ENCODE results near the gene WWOX. TPM values are rescaled to one million over a fixed set of nuclear protein-coding genes. Genes with fewer than 3 reads are reported as not detected.

The WWOX gene
- total and polyA plus RNA-seq, 2 donors, result 15.4 to 23.9 TPM

DNA sequence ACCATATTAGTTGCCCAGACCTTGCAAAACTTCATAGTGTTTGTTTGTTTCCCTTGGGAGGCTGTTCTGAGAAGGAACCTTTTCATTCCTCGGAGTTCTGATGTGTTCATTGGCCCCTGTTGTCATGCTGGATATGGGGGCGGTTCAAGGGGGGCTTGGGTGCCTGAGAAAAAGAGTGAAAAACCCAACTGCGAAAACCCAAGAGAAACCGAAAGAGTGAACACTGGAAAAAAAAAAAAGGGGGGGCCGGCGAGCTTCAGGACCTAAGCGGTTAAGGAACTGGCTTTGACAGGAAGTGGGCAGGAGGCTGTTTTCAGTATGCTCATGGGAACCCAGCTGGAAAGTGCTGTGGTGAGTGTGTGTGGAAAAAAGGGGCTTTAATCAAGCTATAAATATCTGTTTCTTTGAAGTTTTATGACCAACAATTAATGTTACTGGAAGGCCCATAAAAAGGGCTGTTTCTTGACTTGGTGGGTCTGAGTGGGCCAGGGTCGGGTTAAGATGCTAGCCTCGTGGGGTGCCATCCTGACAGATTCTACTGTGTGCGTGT, 990.4 kb downstream of the WWOX start:
- DNase-seq (ENCODE audit: low read depth in 6 of 9, low spot score in 9 of 9), result peak in 6 of 9 donors; percentile 57 to 89 (median 72)
- Histone ChIP-seq H3K27ac (ENCODE audit: low read depth in 1 of 2, low read length in 1 of 2) (peak overlapping the region; percentile 18 to 77), H3K36me3 (ENCODE audit: control insufficient read depth in 2 of 2, insufficient read depth in 2 of 2, low read length in 1 of 2) (no peaks in the 10 kb centered on the region)

DNA sequence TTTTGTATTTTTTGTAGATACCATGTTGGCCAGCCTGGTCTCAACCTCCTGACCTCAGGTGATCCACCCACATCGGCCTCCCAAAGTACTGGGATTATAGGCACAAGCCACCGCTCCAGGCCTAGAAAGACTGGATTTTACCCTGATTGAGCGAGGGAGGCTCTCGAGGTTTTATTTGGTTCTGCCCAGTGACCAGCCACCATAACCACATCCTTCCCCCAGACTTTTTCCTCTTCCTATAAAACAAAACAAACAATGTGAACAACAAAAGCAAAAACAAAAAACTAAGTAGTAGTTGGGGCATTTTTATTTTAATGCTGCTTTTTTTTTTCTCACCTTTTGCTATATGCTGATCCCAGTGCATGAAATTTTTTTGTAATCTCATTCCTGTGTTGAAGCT, 991.5 kb downstream of the WWOX start:
- Histone ChIP-seq H3K9me3 (ENCODE audit: control insufficient read depth in 2 of 2, insufficient read depth in 1 of 2, low read length in 1 of 2) (no peaks in the 10 kb centered on the region), H3K36me3 (ENCODE audit: control insufficient read depth in 2 of 2, insufficient read depth in 2 of 2, low read length in 1 of 2) (no peaks in the 10 kb centered on the region), H3K27me3 (ENCODE audit: control insufficient read depth in 2 of 2, insufficient read depth in 1 of 2, low read length in 1 of 2) (no peaks in the 10 kb centered on the region), H3K27ac (ENCODE audit: low read depth in 1 of 2, low read length in 1 of 2) (peak overlapping the region in 1 of 2 donors; percentile 9), H3K4me3 (ENCODE audit: low read length in 2 of 2) (no peak overlapping the region), H3K4me1 (ENCODE audit: control insufficient read depth in 2 of 2, insufficient read depth in 2 of 2, low read length in 2 of 2) (peaks cover 49 to 76% of the 10 kb centered on the region in 2 donors)
- no peak for DNase-seq (ENCODE audit: low read depth in 6 of 9, low spot score in 9 of 9)
- 71% methylated on average over 4 of the region's 4 CpGs for WGBS

More for the DNA sequence above, 990.4 kb downstream of the WWOX start:
- H3K4me1 ChIP-seq (ENCODE audit: control insufficient read depth in 2 of 2, insufficient read depth in 2 of 2, low read length in 2 of 2), result peaks cover 49 to 76% of the 10 kb centered on the region in 2 donors
- H3K4me3 ChIP-seq (ENCODE audit: low read length in 2 of 2), result peak overlapping the region; percentile 12 to 27
- no peaks in the 10 kb centered on the region for H3K27me3 ChIP-seq (ENCODE audit: control insufficient read depth in 2 of 2, insufficient read depth in 1 of 2, low read length in 1 of 2)
- 6% methylated on average over 10 of the region's 10 CpGs for WGBS
- H3K9me3 ChIP-seq (ENCODE audit: control insufficient read depth in 2 of 2, insufficient read depth in 1 of 2, low read length in 1 of 2), result no peaks in the 10 kb centered on the region

DNA sequence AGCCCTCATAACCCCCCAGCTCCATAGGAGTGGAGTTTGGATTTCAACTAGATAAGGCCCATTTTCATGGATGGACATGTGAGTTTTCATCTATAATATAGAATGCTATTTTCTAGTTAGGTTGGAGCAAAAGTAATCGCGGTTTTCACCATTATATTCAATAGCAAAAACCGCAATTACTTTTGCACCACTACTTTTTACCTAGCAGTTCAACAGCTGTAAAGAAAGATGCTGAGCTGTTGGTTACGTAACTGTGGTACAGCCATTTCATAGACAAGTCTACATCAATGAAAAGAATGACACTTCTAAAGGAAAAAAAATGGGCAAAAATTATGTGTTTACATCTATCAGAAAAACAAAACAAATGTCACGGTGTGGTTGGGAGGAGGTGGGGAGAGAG, 993.4 kb downstream of the WWOX start:
- peak overlapping the region in 1 of 2 donors; percentile 53 for H3K27ac ChIP-seq (ENCODE audit: low read depth in 1 of 2, low read length in 1 of 2)
- no peaks in the 10 kb centered on the region for H3K9me3 ChIP-seq (ENCODE audit: control insufficient read depth in 2 of 2, insufficient read depth in 1 of 2, low read length in 1 of 2)
- 83% methylated on average over 5 of the region's 5 CpGs for WGBS
- H3K4me3 ChIP-seq (ENCODE audit: low read length in 2 of 2), result no peak overlapping the region
- H3K4me1 ChIP-seq (ENCODE audit: control insufficient read depth in 2 of 2, insufficient read depth in 2 of 2, low read length in 2 of 2), result peaks cover 40 to 81% of the 10 kb centered on the region in 2 donors
- no peaks in the 10 kb centered on the region for H3K27me3 ChIP-seq (ENCODE audit: control insufficient read depth in 2 of 2, insufficient read depth in 1 of 2, low read length in 1 of 2)
- DNase-seq (ENCODE audit: low read depth in 6 of 9, low spot score in 9 of 9), result peak in 1 of 9 donors; percentile 29
- no peaks in the 10 kb centered on the region for H3K36me3 ChIP-seq (ENCODE audit: control insufficient read depth in 2 of 2, insufficient read depth in 2 of 2, low read length in 1 of 2)

DNA sequence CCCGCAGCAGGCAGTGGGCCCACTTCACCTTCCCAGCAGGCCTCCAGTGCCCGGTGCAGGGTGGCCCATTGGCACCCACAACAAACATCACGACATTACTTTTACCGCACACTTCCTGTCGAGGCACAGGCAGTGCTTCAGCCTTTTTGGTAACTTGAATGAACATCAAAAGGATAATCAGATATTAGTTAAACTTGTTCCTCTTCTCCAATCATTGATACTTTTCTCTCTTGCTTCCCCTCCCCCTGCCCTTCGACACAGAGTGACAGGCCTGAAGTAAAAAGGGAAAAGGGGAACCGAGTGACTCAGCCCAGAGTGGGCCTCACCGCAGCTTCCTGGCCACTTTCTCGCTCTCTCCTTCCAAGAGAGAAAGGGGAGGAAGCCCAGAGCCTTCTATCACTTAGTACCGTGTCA, 994.1 kb downstream of the WWOX start:
- no peaks in the 10 kb centered on the region for H3K9me3 ChIP-seq (ENCODE audit: control insufficient read depth in 2 of 2, insufficient read depth in 1 of 2, low read length in 1 of 2)
- peak overlapping the region; percentile 31 to 53 for H3K27ac ChIP-seq (ENCODE audit: low read depth in 1 of 2, low read length in 1 of 2)
- DNase-seq (ENCODE audit: low read depth in 6 of 9, low spot score in 9 of 9), result peak in 1 of 9 donors; percentile 57
- WGBS, result 8% methylated on average over 10 of the region's 10 CpGs
- no peaks in the 10 kb centered on the region for H3K36me3 ChIP-seq (ENCODE audit: control insufficient read depth in 2 of 2, insufficient read depth in 2 of 2, low read length in 1 of 2)
- no peak overlapping the region for H3K4me3 ChIP-seq (ENCODE audit: low read length in 2 of 2)
- peaks cover 38 to 73% of the 10 kb centered on the region in 2 donors for H3K4me1 ChIP-seq (ENCODE audit: control insufficient read depth in 2 of 2, insufficient read depth in 2 of 2, low read length in 2 of 2)
- no peaks in the 10 kb centered on the region for H3K27me3 ChIP-seq (ENCODE audit: control insufficient read depth in 2 of 2, insufficient read depth in 1 of 2, low read length in 1 of 2)

DNA sequence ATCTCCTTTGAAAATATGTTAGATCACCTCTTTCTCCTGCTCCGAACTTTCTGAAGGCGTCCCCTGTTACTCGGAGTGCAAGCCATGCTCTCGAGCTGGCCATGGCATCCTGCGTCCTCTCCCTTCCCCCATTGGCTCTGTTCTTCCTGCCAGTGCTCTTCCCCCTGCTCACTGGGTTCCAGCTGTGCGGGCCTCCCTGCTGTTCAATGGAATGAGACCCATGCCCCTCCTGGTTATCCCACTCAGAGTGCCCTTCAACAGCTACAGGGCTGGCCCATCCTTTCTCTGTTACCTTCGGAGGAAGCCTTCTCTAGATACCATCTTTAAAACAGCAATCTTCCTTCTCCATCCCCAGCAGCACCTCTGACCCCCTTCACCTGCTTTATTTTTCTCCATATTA, 996.8 kb downstream of the WWOX start:
- DNase-seq (ENCODE audit: low read depth in 6 of 9, low spot score in 9 of 9), result no peak
- H3K36me3 ChIP-seq (ENCODE audit: control insufficient read depth in 2 of 2, insufficient read depth in 2 of 2, low read length in 1 of 2), result no peaks in the 10 kb centered on the region
- H3K9me3 ChIP-seq (ENCODE audit: control insufficient read depth in 2 of 2, insufficient read depth in 1 of 2, low read length in 1 of 2), result no peaks in the 10 kb centered on the region
- no peaks in the 10 kb centered on the region for H3K27me3 ChIP-seq (ENCODE audit: control insufficient read depth in 2 of 2, insufficient read depth in 1 of 2, low read length in 1 of 2)
- H3K27ac ChIP-seq (ENCODE audit: low read depth in 1 of 2, low read length in 1 of 2), result no peak overlapping the region
- no peak overlapping the region for H3K4me3 ChIP-seq (ENCODE audit: low read length in 2 of 2)
- peaks cover 20 to 52% of the 10 kb centered on the region in 2 donors for H3K4me1 ChIP-seq (ENCODE audit: control insufficient read depth in 2 of 2, insufficient read depth in 2 of 2, low read length in 2 of 2)
- 97% methylated on average over 7 of the region's 7 CpGs for WGBS

DNA sequence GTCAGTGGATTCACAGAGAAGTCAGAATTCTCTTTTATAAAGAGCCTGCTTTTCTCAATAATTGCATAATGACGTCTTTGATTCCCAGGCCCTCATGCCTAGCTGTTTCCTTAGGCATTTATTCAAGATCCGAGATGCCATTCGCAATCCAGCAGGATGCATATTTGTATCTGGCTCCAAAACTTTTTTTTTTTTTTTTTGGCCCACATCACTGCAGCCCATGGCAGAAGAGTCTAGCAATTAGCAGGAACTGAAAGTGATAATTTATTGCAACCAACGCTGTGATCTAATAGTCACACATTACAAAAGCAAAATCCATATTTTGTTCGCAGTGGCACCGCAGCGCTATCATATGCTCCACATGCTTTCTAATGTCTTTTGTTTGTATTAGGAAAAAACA, 997.7 kb downstream of the WWOX start:
- Histone ChIP-seq H3K27ac (ENCODE audit: low read depth in 1 of 2, low read length in 1 of 2) (no peak overlapping the region), H3K36me3 (ENCODE audit: control insufficient read depth in 2 of 2, insufficient read depth in 2 of 2, low read length in 1 of 2) (no peaks in the 10 kb centered on the region), H3K4me1 (ENCODE audit: control insufficient read depth in 2 of 2, insufficient read depth in 2 of 2, low read length in 2 of 2) (peaks cover 14 to 43% of the 10 kb centered on the region in 2 donors), H3K9me3 (ENCODE audit: control insufficient read depth in 2 of 2, insufficient read depth in 1 of 2, low read length in 1 of 2) (no peaks in the 10 kb centered on the region), H3K27me3 (ENCODE audit: control insufficient read depth in 2 of 2, insufficient read depth in 1 of 2, low read length in 1 of 2) (no peaks in the 10 kb centered on the region), H3K4me3 (ENCODE audit: low read length in 2 of 2) (no peak overlapping the region)
- DNase-seq (ENCODE audit: low read depth in 6 of 9, low spot score in 9 of 9), result no peak
- WGBS, result 89% methylated on average over 7 of the region's 7 CpGs

GRCh38 chr16:79097771-79098170, 998.3 kb downstream of the WWOX start:
- Histone ChIP-seq H3K9me3 (ENCODE audit: control insufficient read depth in 2 of 2, insufficient read depth in 1 of 2, low read length in 1 of 2) (no peaks in the 10 kb centered on the region), H3K4me3 (ENCODE audit: low read length in 2 of 2) (no peak overlapping the region), H3K4me1 (ENCODE audit: control insufficient read depth in 2 of 2, insufficient read depth in 2 of 2, low read length in 2 of 2) (peaks cover 9 to 37% of the 10 kb centered on the region in 2 donors), H3K36me3 (ENCODE audit: control insufficient read depth in 2 of 2, insufficient read depth in 2 of 2, low read length in 1 of 2) (no peaks in the 10 kb centered on the region), H3K27ac (ENCODE audit: low read depth in 1 of 2, low read length in 1 of 2) (no peak overlapping the region), H3K27me3 (ENCODE audit: control insufficient read depth in 2 of 2, insufficient read depth in 1 of 2, low read length in 1 of 2) (no peaks in the 10 kb centered on the region)
- no peak for DNase-seq (ENCODE audit: low read depth in 6 of 9, low spot score in 9 of 9)
- 95% methylated on average over 7 of the region's 7 CpGs for WGBS

DNA sequence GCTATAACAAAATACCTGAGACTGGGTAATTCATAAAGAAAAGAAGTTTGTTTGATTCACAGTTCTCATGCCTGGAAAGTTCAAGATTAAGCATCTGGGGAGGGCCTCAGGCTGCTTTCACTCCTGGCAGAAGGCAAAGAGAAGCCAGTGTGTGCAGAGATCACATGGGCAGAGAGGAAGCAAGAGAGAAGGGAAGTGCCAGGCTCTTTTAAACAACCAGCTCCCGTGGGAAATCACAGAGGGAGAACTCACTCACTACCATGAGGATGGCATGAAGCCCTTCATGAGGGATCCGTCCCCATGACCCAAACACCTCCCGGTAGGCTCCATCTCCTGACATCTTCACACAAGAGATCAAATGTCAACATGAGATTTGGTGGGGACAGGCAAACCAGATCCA, 999.5 kb downstream of the WWOX start:
- H3K4me3 ChIP-seq (ENCODE audit: low read length in 2 of 2), result no peak overlapping the region
- H3K4me1 ChIP-seq (ENCODE audit: control insufficient read depth in 2 of 2, insufficient read depth in 2 of 2, low read length in 2 of 2), result peaks cover 0 to 25% of the 10 kb centered on the region in 2 donors
- 92% methylated on average over 3 of the region's 3 CpGs for WGBS
- no peaks in the 10 kb centered on the region for H3K9me3 ChIP-seq (ENCODE audit: control insufficient read depth in 2 of 2, insufficient read depth in 1 of 2, low read length in 1 of 2)
- H3K27ac ChIP-seq (ENCODE audit: low read depth in 1 of 2, low read length in 1 of 2), result no peak overlapping the region
- no peaks in the 10 kb centered on the region for H3K27me3 ChIP-seq (ENCODE audit: control insufficient read depth in 2 of 2, insufficient read depth in 1 of 2, low read length in 1 of 2)
- DNase-seq (ENCODE audit: low read depth in 6 of 9, low spot score in 9 of 9), result no peak
- H3K36me3 ChIP-seq (ENCODE audit: control insufficient read depth in 2 of 2, insufficient read depth in 2 of 2, low read length in 1 of 2), result no peaks in the 10 kb centered on the region

GRCh38 chr16:79099716-79100115, 1000.3 kb downstream of the WWOX start:
- H3K4me1 ChIP-seq (ENCODE audit: control insufficient read depth in 2 of 2, insufficient read depth in 2 of 2, low read length in 2 of 2), result peaks cover 0 to 20% of the 10 kb centered on the region in 2 donors
- H3K9me3 ChIP-seq (ENCODE audit: control insufficient read depth in 2 of 2, insufficient read depth in 1 of 2, low read length in 1 of 2), result no peaks in the 10 kb centered on the region
- no peaks in the 10 kb centered on the region for H3K36me3 ChIP-seq (ENCODE audit: control insufficient read depth in 2 of 2, insufficient read depth in 2 of 2, low read length in 1 of 2)
- H3K27me3 ChIP-seq (ENCODE audit: control insufficient read depth in 2 of 2, insufficient read depth in 1 of 2, low read length in 1 of 2), result no peaks in the 10 kb centered on the region
- H3K27ac ChIP-seq (ENCODE audit: low read depth in 1 of 2, low read length in 1 of 2), result no peak overlapping the region
- DNase-seq (ENCODE audit: low read depth in 6 of 9, low spot score in 9 of 9), result no peak
- no peak overlapping the region for H3K4me3 ChIP-seq (ENCODE audit: low read length in 2 of 2)
- WGBS, result 94% methylated on average over 2 of the region's 2 CpGs
